Spleen (tissue), 7 donors: ENCODE results near the gene SDS.

ENCODE experiments used
- POLR2A ChIP-seq, 3 donors: fragments of 450-650 bp; IDR thresholded peaks; one replicate each; pipeline ENCODE4 v1.5.1; 2017; ENCODE audit warnings: antibody characterized with exemption in 3 of 3, mild to moderate bottlenecking in 1 of 3
- TF ChIP-seq, protein P1 (sequence below), 11 experiments: fragments of 200-600 bp in 7 of 11; fragments of 450-650 bp in 4 of 11; sonication (generic) in 4 of 11; IDR thresholded peaks in 8 of 11; conservative IDR thresholded peaks in 3 of 11; 1 replicate in 7 of 11; 2 replicates in 4 of 11; pipeline versions ENCODE4 v1.4.0 to v1.8.0; 2016 to 2021; ENCODE audit warnings: antibody characterized with exemption in 11 of 11, inconsistent platforms in 4 of 11, mild to moderate bottlenecking in 1 of 11
- donor health status: DM: no; HTN: no; CAD: no; lungs with moderate emphysema.
- donor health status: DM: no; HTN: no; CAD: no.
- donor health status: DM: no; HTN: no; CAD: no.

DNA sequence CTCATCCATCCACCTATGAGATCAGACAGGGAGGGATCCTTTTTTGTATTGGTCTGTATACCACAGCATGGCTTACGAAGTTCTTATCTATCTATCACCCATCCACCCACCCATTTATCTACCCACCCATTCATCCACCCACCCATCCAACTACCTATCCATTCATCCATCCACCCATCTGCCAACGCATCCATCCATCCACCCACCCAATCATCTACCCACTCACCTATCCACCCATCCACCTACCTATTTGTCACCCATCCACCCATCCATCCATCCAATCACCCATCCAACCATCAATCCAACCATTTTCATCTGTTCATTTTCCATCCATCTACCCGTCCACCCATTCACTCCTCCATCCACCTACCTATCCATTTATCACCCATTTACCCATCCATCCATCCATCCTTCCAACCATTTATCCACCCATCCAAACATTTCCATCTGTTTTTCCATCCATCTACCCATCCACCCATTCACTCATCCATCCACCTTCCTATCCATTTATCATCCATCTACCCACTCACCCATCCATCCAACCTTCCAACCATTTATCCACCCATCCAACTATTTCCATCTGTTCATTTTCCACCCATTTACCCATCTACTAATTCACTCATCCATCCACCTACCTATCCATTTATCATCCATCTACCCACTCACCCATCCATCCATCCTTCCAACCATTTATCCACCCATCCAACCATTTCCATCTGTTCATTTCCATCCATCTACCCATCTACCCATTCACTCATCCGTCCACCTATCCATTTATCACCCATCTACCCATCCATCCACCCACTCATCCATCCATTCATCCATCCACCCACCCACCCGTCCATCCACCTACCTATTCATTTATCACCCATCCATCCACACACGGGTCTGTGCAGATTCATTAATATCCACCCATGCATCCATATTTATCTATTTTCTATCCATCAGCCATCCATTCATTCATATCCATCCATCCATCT is 13.3 kb downstream of the SDS start:
- TF ChIP-seq, protein P1, sequence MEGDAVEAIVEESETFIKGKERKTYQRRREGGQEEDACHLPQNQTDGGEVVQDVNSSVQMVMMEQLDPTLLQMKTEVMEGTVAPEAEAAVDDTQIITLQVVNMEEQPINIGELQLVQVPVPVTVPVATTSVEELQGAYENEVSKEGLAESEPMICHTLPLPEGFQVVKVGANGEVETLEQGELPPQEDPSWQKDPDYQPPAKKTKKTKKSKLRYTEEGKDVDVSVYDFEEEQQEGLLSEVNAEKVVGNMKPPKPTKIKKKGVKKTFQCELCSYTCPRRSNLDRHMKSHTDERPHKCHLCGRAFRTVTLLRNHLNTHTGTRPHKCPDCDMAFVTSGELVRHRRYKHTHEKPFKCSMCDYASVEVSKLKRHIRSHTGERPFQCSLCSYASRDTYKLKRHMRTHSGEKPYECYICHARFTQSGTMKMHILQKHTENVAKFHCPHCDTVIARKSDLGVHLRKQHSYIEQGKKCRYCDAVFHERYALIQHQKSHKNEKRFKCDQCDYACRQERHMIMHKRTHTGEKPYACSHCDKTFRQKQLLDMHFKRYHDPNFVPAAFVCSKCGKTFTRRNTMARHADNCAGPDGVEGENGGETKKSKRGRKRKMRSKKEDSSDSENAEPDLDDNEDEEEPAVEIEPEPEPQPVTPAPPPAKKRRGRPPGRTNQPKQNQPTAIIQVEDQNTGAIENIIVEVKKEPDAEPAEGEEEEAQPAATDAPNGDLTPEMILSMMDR (IDR thresholded peaks at IDR 0.05 in 8 of 11, conservative IDR thresholded peaks at IDR 0.05 in 3 of 11) = no peak
- TF ChIP-seq POLR2A (IDR thresholded peaks at IDR 0.05) = no peak
